ENCODE data around the gene PAX1. TPM values are rescaled to one million over a fixed set of nuclear protein-coding genes. Genes with fewer than 3 reads are reported as not detected.

The PAX1 gene
- not detected in 2 replicates for total RNA-seq

DNA sequence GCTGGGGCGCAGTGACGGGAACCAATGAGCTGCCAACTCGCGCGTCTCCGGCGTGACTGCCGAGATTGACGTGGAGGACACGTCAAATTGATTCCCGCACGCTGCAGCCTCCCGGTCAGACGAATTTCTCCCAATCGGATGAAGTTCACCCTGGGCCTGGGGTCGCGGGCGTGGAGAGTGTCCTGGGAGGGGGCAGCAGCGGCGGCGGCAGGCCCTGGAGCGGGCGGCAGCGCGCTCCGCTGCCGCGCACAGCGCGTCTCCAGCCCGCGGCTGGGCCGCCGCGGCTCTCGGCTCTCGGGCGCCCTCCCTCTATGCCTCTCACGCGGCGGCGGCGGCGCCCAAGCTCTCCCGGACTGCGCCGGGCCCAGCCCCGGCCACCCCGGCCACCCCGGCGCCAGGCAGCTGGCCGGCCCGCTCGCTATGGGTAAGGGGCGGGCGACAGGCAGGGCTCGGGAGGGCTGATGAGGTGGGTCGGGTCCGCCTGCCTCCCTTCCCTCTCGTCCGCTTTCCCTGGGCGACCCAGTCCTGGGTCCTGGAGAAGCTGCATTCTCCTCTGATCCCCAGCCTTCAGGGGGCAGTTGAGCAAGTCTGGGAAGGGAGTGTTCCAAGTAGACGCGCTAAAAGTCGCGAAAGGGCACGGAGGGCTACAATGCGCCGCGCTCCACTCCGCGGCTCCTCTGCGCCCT lies at the start of gene PAX1:
TSS of gene PAX1 (plus strand) at position 90 of the 686 bp plus-strand sequence. CDS start at position 139, 49 bp downstream.

Other genes starting within 250 kb of the PAX1 start
- not detected in 2 replicates for gene NKX2-2, start 191.6 kb upstream of the PAX1 start, total RNA-seq